Transverse colon (tissue), 4 donors: ENCODE results near the gene METTL24.

Experiments
- EP300 ChIP-seq: sonication (generic); formaldehyde crosslinking; IDR thresholded peaks from one replicate; pipeline ENCODE4 v1.6.1; 2017; ENCODE audit warnings: antibody characterized with exemption, low read depth
- POLR2A ChIP-seq: fragments of 450-650 bp; IDR thresholded peaks from one replicate; pipeline ENCODE4 v1.6.1; 2016; ENCODE audit warnings: antibody characterized with exemption, mild to moderate bottlenecking, moderate library complexity
- POLR2AphosphoS5 ChIP-seq, 3 donors: sonication (generic); formaldehyde crosslinking; IDR thresholded peaks; one replicate each; pipeline ENCODE4 v1.6.1; 2016; ENCODE audit warnings: antibody characterized with exemption in 3 of 3
- TF ChIP-seq, protein P1 (sequence below), 5 experiments: fragments of 200-600 bp in 3 of 5; fragments of 450-650 bp in 2 of 5; sonication (generic) in 3 of 5; IDR thresholded peaks; 1 replicate in 2 of 5; 2 replicates in 3 of 5; pipeline ENCODE4 v1.5.1; 2016 to 2017; ENCODE audit warnings: antibody characterized with exemption in 5 of 5, inconsistent platforms in 3 of 5, mild to moderate bottlenecking in 2 of 5, moderate library complexity in 1 of 5

DNA sequence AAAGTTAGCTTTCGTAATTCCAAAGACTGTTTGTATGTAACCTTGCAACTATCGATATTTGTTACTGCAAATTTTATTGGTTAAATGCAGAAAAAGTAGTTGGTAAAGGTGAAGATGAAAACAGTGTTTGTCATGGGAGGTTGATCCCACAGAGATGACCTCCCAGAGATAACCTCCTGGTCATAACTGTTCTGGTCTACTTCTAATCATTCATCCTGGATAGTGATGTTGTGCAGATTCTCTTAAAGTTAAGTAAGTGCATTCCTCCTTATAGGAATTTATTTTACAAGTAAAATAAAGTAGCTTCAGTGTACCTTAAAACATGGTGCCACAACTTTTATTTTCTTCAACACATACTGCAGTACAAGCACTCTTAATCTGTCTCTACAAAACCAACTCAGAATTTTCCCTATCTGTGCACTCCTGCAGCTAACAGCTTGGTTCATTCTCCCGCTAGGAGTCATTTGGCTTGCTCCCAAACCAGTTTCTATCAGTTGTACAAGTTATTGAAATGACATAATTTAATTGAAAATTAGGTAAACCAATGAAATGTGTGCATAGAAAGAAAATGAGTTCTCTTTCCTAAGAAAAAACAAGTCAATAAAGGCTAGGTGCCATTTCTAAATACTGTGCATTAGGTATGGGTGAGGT lies 19.2 kb downstream of the METTL24 start:
- TF ChIP-seq, protein P1, sequence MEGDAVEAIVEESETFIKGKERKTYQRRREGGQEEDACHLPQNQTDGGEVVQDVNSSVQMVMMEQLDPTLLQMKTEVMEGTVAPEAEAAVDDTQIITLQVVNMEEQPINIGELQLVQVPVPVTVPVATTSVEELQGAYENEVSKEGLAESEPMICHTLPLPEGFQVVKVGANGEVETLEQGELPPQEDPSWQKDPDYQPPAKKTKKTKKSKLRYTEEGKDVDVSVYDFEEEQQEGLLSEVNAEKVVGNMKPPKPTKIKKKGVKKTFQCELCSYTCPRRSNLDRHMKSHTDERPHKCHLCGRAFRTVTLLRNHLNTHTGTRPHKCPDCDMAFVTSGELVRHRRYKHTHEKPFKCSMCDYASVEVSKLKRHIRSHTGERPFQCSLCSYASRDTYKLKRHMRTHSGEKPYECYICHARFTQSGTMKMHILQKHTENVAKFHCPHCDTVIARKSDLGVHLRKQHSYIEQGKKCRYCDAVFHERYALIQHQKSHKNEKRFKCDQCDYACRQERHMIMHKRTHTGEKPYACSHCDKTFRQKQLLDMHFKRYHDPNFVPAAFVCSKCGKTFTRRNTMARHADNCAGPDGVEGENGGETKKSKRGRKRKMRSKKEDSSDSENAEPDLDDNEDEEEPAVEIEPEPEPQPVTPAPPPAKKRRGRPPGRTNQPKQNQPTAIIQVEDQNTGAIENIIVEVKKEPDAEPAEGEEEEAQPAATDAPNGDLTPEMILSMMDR (IDR thresholded peaks at IDR 0.05), result no peak
- no peak for TF ChIP-seq POLR2A
- TF ChIP-seq POLR2AphosphoS5 (IDR thresholded peaks at IDR 0.05), result no peak
- TF ChIP-seq EP300, result no peak
